Skeletal muscle cell (primary cell): Measurements from ENCODE around the gene CEACAM16.
"Not testable (repeated sequence)": the region's sequence is repeated elsewhere in the genome, so short reads cannot be mapped to it uniquely, and the experiment has no call there.

ENCODE experiments used
- DNase-seq: peaks from one replicate; pipeline ENCODE4 v3.0.0-alpha.2; 2010; ENCODE audit warnings: low read depth
- H3K4me3 ChIP-seq: 2 replicates; pipeline ENCODE4 v1.5.1; 2011; ENCODE audit warnings: low read depth, mild to moderate bottlenecking, control low read depth, low read length, moderate library complexity

The CEACAM16 gene

DNA sequence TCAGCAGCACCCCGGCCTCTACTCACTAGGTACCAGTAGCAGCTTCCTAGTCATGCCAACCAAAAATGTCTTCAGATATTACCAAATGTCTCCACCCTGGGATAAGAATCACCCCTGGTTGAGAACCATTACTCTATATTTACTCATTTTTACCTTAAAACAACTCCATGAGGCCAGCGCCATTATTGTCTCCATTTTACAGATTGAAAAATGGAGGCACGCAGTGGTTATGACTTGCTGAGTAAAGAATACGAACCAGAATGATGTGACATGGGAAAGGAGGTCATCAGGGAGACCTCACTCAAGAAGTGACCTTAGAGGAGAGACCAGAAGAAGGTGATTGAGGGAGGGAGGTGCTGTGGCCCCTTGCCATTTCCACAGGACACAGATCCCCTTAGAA lies 25.4 kb upstream of the CEACAM16 start:
- no peak overlapping the region for H3K4me3 ChIP-seq
- DNase-seq, result no peak

DNA sequence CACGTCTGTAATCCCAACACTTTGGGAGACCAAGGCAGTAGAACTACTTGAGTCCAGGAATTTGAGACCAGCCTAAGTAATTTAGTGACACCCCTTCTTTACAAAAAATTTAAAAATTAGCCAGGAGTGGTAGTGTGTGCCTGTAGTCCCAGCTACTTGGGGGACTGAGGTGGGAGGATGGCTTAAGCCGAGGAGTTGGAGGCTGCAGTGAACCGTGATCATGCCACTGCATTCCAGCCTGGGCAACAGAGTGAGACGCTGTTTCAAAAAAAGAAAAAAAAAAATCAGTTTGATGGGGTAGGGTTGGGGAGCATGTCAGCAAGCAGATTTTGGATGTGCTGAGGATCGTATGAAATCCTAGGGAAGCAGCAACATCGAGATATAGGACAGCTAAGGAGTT lies 23.4 kb upstream of the CEACAM16 start:
- H3K4me3 ChIP-seq, result no peak overlapping the region
- no peak for DNase-seq

DNA sequence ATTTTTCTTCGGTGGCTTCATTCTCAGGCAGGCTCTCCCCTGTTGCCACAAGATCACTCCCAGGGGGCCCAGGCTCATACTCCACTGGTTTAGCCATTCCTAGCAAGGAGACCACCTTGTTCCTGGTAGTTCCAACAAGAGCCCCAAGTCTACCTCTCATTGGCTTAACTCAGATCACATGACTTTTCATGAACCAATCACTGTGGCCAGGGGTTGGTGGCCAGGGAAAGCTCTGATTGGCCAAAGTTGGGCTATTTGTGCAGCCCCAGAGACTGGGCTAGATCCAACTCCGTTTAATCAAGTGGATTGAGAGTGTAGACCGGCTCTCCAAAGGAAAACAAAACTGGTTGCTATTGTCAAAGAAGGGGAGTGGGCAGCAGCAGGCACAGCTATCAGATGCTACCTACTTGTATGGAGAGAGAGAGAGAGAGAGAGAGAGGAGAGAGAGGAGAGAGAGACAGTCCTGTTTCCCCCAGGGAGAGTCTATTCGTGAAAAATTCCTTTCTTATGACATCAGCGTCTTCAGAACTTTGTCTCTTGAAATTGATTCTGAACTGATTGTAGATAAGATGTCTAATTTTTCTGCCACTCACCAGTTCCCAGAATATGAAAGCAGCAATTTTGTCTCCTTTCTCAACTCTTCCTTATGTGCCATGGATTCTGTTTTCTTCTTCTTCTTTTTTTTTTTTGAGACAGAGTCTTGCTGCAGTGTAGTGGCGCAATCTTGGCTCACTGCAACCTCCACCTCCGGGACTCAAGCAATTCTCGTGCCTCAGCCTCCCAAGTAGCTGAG lies 21.7 kb upstream of the CEACAM16 start:
- no peak overlapping the region for H3K4me3 ChIP-seq
- no peak for DNase-seq

DNA sequence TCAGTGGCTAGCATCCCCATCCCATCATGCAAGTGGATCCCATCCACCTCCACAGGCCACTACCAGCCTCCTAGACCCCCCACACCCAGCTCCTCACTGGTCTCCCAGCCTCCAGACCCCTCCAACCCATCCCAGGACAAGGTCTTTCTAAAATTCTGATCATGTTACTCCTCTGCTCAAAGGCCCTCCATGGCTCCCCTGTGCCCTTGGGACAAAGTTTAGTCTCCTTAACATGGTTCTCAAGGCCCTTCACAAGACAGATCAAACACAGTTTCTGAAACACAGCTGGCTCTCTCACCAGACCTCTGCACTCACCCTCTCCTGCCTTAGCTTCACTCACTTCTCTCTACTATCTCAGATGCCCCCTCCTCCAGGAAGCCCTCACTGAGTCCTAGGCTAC lies 18.4 kb upstream of the CEACAM16 start:
- H3K4me3 ChIP-seq, result no peak overlapping the region
- no peak for DNase-seq

DNA sequence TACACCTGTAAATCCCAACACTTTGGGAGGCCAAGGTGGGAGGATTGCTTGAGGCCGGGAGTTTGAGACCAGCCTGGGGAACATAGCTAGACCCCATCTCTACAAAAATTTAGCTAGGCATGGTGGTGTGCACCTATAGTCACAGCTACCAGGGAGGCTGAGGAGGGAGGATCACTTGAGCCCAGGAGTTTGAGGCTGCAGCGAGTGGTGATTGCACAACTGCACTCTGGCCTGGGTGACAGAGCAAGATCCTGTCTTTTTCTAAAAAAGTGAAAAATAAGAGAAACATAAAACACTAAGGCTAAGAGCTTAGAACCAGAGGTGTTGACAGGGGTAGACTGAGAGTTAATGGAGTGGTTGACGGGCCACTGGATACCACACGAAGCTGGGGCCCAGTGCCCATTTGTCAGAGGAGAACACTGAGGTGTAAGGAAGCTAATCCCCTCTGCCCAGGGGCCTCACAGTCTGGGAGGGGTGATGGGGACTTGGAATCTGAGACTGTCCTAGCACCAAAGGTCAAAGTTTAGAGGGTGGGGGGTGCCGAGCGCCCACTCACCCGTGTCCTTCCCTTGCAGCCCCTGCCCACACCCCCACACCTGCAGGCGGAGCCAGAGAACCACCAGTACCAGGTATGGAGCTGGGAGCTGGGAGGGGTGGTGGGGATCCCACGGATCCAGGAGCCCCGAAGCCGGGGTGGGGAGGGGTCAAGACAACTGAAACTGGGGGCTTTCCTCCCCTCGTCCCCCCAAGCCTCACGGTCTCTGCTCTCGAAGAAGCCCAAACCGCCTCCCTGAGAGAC lies 16.8 kb upstream of the CEACAM16 start:
- DNase-seq, result no peak
- no peak overlapping the region for H3K4me3 ChIP-seq

DNA sequence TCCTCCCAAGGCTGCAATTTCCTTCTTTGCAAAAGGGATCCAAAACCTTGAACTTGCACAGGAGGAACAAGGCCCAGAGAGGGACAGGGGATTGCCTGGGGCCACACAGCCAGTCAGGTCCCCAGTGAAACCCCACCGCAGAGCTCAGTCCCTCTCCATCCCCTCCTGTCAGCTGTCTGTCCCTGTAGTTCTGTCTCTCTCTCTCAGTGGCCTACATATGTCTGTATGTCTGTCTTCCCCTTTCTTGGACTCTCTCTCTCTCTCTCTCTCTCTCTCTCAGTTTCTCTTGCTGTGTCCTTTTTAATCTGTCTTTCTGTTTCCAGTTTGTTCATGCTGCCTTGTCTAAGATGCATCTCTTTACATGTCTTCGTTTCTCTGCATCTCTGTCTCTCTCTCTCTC lies 16.1 kb upstream of the CEACAM16 start:
- H3K4me3 ChIP-seq, result no peak overlapping the region
- no peak for DNase-seq

DNA sequence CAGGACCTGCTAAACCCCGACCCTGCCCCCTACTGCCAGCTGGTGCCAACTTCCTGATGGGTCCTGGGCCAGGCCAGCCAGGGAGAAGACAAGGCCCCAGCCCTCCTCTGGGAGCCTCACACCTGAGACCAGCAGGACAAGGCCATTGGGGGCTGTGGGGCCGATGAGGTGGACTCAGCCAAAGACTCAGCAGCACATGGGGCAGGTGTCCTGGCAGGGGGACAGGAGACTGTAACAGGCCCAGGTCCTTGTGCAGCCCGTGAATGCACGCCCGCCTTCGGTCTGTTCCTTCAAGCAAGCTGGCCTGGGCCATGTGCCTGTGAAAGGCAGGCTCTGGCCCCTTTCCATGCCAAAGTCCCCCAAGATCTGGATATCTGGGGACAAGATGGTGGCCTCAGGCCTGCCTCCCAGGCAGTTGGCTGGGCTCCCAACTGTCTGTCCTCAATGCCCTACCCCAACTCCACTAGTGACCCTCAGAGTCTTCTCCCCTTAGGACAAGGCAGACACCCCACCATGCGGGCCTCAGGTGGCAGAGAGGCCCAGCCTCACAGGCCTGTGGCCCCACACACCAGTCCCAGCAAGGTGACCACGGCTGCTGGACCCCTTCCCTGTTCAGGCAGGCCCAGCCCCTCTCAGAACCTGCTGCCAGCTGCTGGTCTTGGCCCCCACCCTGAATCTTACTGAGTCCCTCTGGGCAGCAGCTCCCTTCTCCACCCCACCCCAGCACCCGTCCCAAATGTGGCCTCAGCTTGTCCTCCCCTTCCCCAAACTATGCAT lies 15.3 kb upstream of the CEACAM16 start:
- H3K4me3 ChIP-seq, result no peak overlapping the region
- no peak for DNase-seq

DNA sequence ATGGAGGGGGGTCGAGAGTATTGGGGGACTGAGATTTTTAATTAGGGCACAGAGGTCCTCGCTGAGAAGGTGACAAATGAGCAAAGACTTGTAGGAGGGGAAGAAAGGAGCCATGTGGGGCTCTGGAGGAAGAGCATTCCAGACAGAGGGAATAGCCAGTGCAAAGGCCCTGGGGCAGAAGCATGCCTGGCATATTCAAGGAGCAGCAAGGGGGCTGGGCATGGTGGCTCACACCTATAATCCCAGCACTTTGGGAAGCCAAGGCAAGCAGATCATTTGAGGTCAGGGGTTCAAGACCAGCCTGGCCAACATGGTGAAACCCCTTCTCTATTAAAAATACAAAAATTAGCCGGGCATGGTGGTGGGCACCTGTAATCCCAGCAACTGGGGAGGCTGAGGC lies 14.6 kb upstream of the CEACAM16 start:
- not testable (repeated sequence) for DNase-seq, H3K4me3 ChIP-seq

DNA sequence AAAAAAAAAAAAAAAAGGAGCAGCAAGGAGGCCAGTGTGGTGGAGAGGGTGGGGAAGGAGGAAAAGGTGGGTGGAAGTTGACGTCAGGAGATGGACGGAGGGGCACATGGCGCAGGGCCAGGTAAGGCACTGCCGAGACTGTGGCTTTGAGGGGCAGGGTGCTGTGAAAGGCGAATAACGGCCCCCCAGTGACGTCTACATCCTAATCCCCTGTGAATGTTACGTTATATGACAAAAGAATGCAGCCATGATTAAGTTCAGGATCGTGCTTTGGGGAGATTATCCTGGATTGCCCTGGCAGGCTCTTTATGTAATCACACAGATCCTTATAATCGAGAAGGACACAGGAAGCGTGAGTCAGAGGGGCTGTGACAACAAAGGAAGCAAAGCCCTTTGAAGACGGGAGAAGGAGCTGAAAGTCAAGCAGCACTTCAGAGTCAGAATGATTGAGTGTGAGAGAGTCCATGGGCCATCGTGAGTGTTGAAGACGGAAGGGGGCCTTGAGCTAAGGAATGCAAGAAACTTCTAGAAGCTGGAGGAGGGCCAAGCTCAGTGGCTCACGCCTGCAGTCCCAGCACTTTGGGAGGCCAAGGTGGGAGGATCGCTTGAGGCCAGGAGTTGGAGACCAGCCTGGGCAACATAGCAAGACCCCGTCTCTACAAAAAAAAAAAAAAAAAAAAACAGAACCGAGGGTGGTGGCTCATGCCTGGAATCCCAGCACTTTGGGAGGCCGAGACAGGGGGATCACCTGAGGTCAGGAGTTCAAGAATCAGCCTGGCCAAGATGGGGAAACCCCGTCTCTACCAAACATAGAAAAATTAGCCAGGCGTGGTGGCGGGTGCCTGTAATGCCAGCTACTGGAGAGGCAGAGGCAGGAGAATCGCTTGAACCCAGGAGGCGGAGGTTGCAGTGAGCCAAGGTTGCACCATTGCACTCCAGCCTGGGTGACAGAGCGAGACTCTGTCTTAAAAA lies 13.8 kb upstream of the CEACAM16 start:
- no peak overlapping the region for H3K4me3 ChIP-seq
- DNase-seq, result peak; percentile 70

DNA sequence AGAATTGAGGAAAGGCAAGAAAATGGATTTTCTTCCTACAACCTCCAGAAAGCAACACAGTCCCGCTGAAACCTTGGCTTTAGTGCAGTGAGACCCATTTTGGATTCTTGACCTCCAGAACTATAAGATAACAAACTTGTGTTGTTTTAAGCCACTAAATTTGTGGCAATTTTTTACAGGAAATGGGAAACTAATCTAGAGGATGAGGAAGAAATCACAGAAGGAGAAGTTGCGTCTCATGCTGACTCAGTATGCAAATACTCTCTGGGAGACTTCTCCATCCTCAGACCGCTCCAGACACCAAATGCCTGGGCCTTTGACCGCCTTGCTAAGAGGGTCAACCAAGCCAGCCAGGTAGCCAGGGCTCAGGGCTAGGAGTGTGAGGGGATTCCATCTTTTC lies 13.1 kb upstream of the CEACAM16 start:
- no peak overlapping the region for H3K4me3 ChIP-seq
- DNase-seq, result no peak

DNA sequence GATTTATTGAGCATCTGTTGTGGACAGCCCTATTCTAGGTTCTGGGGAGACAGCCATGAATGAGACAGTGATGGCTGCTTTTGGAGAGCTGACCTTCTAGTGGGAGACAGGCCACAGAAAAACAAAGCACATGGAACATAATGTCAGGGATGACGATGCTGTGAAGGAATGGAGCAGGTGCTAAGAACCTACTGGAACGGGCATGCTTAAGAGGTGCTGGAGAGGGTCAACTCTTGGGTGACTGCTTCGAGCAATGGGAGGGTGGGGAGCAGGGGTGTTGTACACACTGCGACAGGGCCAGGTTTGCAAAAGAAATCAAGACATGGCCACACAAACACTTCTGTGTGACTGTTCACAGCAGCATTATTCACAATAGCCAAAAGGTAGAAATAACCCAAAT lies 12.1 kb upstream of the CEACAM16 start:
- no peak for DNase-seq
- H3K4me3 ChIP-seq, result no peak overlapping the region

DNA sequence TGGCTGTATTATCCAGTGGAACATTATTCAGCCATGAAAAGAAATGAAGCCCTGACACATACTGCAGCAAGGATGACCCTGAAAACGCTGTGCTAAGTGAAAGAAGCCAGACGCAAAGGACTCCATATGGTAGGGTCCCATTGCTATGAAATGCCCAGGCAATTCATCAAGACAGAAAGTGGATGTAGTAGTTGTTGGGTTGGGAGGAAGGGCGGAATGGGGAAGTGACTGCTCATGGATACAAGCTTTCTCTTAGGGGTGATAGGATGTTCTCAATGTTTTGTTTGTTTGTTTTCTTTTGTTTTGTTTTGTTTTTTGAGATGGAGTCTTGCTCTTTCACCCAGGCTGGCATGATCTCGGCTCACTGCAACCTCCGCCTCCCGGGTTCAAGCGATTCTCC lies 11.1 kb upstream of the CEACAM16 start:
- no peak overlapping the region for H3K4me3 ChIP-seq
- no peak for DNase-seq

DNA sequence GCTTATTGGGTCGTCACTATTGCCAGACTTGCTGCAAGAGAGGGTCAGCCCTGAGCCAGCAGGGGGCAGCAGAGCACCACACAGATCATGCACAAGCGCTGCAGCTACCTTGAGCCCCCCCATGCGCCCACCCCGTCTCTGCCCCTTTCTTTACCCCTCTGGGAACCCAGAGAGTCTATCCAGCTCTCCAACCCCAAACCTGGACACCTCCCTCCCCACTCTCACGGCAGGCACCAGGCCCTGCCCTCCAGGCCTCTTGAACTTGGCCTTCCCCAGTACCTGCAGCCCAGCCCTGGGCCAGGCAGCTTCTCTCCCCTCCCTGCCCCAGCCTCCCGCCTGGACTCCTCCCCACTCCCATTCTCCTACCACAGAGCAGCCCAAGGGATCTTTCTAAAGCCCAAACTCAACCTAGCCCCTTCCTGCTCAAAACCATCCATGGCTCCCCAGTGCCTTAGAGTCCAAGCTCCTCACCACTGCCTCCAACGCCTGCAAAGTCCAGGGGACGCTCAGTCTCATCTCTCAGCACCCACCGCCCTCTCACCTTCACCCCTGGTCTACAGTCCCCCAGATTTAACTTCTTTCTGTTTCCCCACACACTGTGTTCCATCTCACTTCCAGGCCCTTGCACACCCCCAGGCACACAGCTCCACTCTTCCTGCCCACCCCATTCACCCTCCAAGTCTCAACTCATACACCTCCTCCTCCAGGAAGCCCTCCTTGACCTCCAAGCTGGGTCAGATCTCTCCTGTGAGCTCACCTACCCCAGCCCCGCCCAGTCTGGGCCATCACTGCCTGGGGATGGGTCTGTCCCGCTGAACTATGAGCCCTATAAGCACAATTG lies 9.4 kb upstream of the CEACAM16 start:
- no peak overlapping the region for H3K4me3 ChIP-seq
- DNase-seq, result no peak

DNA sequence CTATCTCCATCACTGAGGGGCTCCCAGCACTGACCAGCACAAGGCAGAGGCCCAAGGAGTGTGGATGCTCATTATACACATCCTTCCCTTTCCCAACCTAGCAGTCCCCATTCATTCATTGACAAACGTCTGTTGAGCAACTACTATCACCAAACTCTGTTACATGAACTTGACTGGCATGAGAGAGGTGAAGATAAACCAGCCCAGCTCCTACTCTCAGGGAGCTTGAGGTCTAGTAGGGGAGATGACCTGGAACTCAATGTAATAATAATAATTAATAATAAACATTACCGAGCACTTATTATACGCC lies 8.9 kb upstream of the CEACAM16 start:
- no peak overlapping the region for H3K4me3 ChIP-seq
- no peak for DNase-seq

DNA sequence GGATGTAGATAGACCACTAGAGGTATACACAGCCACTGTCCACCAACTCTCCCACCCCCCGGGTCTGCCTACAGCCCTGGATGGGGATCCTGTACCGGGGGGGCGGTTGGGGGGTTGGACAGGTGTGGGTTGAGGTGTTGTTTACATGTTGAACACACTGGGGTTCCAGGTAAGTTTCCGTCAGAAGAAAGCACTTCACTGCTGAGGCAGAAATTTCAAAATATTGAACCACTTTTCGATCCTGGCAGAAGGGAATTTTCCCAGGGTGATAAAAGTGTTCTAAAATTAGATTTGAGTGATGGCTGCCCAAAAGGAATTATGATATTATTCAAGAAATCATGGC lies 6.6 kb upstream of the CEACAM16 start:
- H3K4me3 ChIP-seq, result no peak overlapping the region
- no peak for DNase-seq

DNA sequence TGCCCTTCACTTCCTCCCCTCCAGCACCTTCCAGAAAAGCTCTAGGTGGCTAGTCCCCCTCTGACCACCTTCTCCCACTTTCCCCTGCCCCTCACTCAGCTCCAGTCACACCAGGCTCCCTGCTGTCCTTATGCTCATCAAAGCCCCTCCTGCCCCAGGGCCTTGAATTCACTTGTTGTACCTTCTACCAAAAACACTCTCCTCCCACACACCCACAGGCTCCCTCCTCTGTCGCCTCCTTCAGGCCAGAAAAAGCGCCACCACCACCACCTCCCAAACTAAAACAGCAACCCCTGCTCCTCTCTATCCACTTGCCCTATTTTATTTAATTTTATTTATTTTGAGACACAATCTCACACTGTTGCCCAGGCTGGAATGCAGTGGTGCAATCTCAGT lies 4.8 kb upstream of the CEACAM16 start:
- no peak overlapping the region for H3K4me3 ChIP-seq
- DNase-seq, result no peak

DNA sequence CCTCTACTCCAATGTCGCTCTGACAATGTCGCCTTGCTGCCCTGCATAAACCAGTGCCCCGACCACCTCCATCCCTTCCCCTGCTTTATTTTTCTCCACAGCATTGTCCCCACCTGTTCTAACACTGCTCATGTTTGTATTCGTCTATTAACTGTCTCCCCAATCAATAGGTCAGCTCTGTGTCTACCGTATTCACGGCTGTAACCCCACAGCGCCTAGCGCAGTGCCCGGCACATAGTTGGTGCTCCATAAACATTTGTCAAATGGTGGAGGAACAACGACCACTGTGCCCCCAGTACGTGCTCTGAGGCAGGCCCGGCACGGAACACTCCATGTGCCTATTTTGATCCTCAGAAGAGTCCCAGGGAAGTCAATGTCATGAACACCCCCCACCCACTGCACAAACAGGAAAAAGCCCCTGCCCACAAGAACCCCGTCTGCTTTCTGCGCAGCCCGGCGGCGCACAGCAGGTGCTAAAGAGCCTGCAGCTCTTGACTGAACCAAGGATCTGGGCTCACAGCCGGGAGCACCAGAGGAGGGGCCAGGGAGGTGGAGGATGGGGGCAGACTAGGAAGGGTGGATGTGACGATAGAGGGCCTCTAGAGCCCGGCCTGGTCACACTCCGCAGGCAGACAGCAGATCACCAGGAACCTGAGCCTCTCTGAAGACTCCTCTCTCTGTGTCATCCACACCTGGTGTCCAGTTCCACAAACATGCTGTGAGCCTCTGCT lies 1.8 kb upstream of the CEACAM16 start:
- no peak overlapping the region for H3K4me3 ChIP-seq
- DNase-seq, result no peak

DNA sequence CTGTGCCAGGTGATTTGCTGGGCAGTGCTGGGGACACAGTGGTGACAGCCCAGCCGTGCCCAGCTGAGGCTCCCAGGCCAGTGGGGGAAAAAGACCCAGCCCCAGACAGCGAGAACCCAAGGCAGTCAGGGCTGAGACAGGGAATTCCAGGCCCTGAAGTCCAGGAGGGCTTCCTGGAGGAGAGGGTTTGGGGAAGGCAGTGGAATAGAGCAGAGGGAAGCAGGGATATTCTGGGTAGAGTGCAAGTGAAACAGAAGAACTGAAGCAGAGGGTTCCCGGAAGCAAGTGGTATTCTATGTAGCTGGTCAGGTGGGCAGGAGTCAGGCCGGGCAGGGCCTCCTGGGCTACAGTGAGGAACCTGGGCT lies 1.3 kb upstream of the CEACAM16 start:
- DNase-seq, result no peak
- no peak overlapping the region for H3K4me3 ChIP-seq
